Measurements from ENCODE around the gene INTS3. TPM values are rescaled to one million over a fixed set of nuclear protein-coding genes. Genes with fewer than 3 reads are reported as not detected.

INTS3 gene
- total and polyA plus RNA-seq, 10 of the 15 experiments (the other 5 are each of a cell fraction or from before 2014, with no cell fraction given), result 12.6 to 87.4 (median 30.8) TPM

DNA sequence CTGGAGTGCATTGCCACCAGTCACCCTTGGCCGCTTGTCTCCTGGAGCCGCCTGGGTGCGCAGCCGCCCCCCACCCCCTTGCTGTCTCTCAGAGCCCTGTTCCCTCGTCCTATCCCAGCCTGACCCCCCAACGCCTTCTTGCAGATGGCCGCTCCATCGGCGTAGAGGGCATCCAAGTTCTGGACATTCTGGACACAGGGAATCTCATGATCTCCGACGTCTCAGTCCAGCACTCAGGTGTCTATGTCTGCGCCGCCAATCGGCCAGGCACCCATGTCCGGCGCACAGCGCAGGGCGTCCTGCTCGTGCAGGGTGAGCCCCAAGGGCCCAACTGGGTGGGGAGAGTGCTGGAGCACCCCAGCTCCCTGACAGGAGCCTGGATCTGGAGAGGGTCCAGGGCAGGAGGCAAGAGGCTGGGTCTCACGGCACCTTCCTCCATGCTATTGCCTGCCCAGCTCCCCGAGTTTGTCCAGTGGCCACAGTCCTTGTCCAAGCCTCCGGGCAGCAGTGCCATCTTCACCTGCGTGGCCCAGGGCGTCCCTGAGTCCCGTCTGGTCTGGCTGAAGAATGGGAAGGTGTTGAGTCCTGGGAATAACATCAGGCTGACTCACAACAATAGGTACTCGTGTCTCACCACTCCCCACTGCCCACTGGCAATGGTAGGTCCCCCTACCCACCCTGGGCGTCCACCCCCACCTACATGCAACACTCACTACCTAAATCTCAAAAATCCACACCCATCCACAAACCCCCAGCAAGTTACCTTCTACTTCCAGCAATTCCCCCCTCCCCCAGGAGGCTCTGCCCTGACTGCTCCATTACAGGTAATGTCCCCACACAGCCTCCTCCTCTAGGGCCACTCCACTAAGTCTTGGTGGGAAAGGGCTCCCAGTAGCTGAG is 72.0 kb downstream of the INTS3 start:
- intact Hi-C loops (cut with micrococcal nuclease; ENCODE audit: unreplicated experiment) (loop anchor here (5.0 kb wide), 1 partner anchor 472 kb away; the partner anchor contains the start of gene HAX1), in situ Hi-C loops (cut with MboI) (loop anchor here (10.0 kb wide), 1 partner anchor 185 kb away; the partner anchor contains the start of gene RAB13)
- FAIRE-seq, result no peak
- no peak for TF ChIP-seq EP300 (IDR thresholded peaks at IDR 0.05; ENCODE audit: borderline replicate concordance in 1 of 2, control insufficient read depth in 1 of 2, low read depth in 2 of 2, low read length in 2 of 2)
- no peak for TF ChIP-seq ZNF274 (IDR thresholded peaks at IDR 0.05; ENCODE audit: insufficient read depth, insufficient read length)
- no peak for TF ChIP-seq RB1 (IDR thresholded peaks at IDR 0.05; ENCODE audit: borderline replicate concordance)
- Histone ChIP-seq H3K9ac (ENCODE audit: control insufficient read depth, insufficient read depth, low read length) (no peak overlapping the region), H2AFZ (ENCODE audit: control insufficient read depth, low read depth, low read length) (no peak overlapping the region), H4K20me1 (ENCODE audit: control insufficient read depth, insufficient read depth) (no peaks in the 10 kb centered on the region), H3K79me2 (ENCODE audit: control insufficient read depth, insufficient read depth, low read length) (peaks cover 3% of the 10 kb centered on the region; the same call in 1 of the 2 replicates), H3K4me1 (ENCODE audit: control insufficient read depth, insufficient read depth, low read length) (peaks cover 22% of the 10 kb centered on the region), H3K36me3 (ENCODE audit: control insufficient read depth in 2 of 2, insufficient read depth in 2 of 2, low read length in 1 of 2) (peaks cover 0 to 5% of the 10 kb centered on the region in 2 experiments; a peak in 2 of 4 replicates), H3K4me2 (ENCODE audit: control insufficient read depth, insufficient read depth) (no peak overlapping the region), H3K27me3 (replicated peaks in 1 of 2; ENCODE audit: control insufficient read depth in 2 of 2, insufficient read depth in 2 of 2, low read length in 1 of 2) (no peaks in the 10 kb centered on the region), H3K27ac (ENCODE audit: control insufficient read depth, insufficient read depth) (no peak overlapping the region), H3K9me3 (replicated peaks; ENCODE audit: control insufficient read depth, insufficient read depth, low read length) (no peaks in the 10 kb centered on the region), H3K4me3 (no peak overlapping the region)
- no TSS peak for BruUV-seq (replicated peaks)
- WGBS (ENCODE audit: insufficient coverage, insufficient replicate concordance, low lambda C conversion rate, missing lambda C conversion rate), result 91% methylated on average over 26 of the region's 27 CpGs
- DNase-seq (ENCODE audit: low read depth, low spot score), result no peak
- ATAC-seq, result no peak
- ChIA-PET RAD21 (ENCODE audit: unreplicated experiment) (interaction anchor here (1.3 to 3.5 kb wide), 3 partner anchors 121 to 186 kb away, joined by 4 to 33 read pairs (median 20); partner anchors contain the start of genes GATAD2B and RAB13), SMC1A (ENCODE audit: uncharacterized antibody, unreplicated experiment) (interaction anchor here (1.8 to 4.0 kb wide), 2 partner anchors 175 to 186 kb away, joined by 4 to 46 read pairs; partner anchors contain the start of gene RAB13), CTCF (interaction anchor here (2.5 to 4.9 kb wide), 3 partner anchors 120 to 187 kb away, joined by 6 to 85 read pairs (median 25); partner anchors contain the start of genes CREB3L4 and RAB13), POLR2A (no interaction called here)

DNA sequence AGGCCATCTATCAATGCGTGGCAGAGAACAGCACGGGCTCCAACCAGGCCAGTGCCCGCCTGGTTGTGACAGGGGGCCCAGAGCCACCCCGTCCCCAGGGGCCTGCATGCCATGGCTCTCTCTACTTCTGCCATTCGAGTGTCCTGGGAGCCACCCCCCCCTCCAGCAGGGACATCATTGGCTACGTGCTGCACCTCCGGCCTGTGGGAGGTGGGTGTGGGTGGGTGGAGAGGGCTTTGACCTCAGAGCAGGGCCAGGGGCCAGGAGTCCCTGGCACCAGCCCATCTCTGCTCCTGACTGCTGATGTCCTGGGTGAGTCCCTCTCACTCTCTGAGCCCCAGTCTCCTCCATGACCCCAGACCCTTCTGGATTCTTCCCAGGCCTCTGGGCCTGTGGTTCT is 72.7 kb downstream of the INTS3 start:
- peaks cover 3% of the 10 kb centered on the region; the same call in 1 of the 2 replicates for H3K79me2 ChIP-seq (ENCODE audit: control insufficient read depth, insufficient read depth, low read length)
- FAIRE-seq (no peak), ATAC-seq (no peak), DNase-seq (ENCODE audit: low read depth, low spot score) (no peak)
- H3K4me1 ChIP-seq (ENCODE audit: control insufficient read depth, insufficient read depth, low read length), result peaks cover 27% of the 10 kb centered on the region
- WGBS (ENCODE audit: insufficient coverage, insufficient replicate concordance, low lambda C conversion rate, missing lambda C conversion rate), result 77% methylated on average over 5 of the region's 7 CpGs
- H3K4me3 ChIP-seq, result no peak overlapping the region
- H3K9me3 ChIP-seq (replicated peaks; ENCODE audit: control insufficient read depth, insufficient read depth, low read length), result no peaks in the 10 kb centered on the region
- in situ Hi-C loops (cut with MboI), result no loop called here
- intact Hi-C loops (cut with micrococcal nuclease; ENCODE audit: unreplicated experiment), result no loop called here
- no peak overlapping the region for H3K27ac ChIP-seq (ENCODE audit: control insufficient read depth, insufficient read depth)
- CTCF ChIA-PET, result interaction anchor here (0.9 to 2.5 kb wide), 4 partner anchors 17 to 186 kb away, joined by 3 to 9 read pairs (median 5); partner anchors contain the start of genes RAB13 and SLC39A1
- no TSS peak for BruUV-seq (replicated peaks)
- no peaks in the 10 kb centered on the region for H3K27me3 ChIP-seq (replicated peaks in 1 of 2; ENCODE audit: control insufficient read depth in 2 of 2, insufficient read depth in 2 of 2, low read length in 1 of 2)
- no peak overlapping the region for H2AFZ ChIP-seq (ENCODE audit: control insufficient read depth, low read depth, low read length)
- POLR2A ChIA-PET, result interaction anchor here (1.3 kb wide), 1 partner anchor 177 kb away, joined by 6 read pairs; the partner anchor contains the start of gene JTB
- no peaks in the 10 kb centered on the region for H4K20me1 ChIP-seq (ENCODE audit: control insufficient read depth, insufficient read depth)
- no peak overlapping the region for H3K4me2 ChIP-seq (ENCODE audit: control insufficient read depth, insufficient read depth)
- H3K36me3 ChIP-seq (ENCODE audit: control insufficient read depth in 2 of 2, insufficient read depth in 2 of 2, low read length in 1 of 2), result peaks cover 0 to 5% of the 10 kb centered on the region in 2 experiments; a peak in 2 of 4 replicates
- RAD21 ChIA-PET (ENCODE audit: unreplicated experiment), result interaction anchor here (1.0 kb wide), 1 partner anchor 423 kb away, joined by 3 read pairs; no protein-coding TSS in a partner anchor
- H3K9ac ChIP-seq (ENCODE audit: control insufficient read depth, insufficient read depth, low read length), result no peak overlapping the region
- SMC1A ChIA-PET (ENCODE audit: uncharacterized antibody, unreplicated experiment), result interaction anchor here (0.6 to 2.5 kb wide), 2 partner anchors 15 to 187 kb away, joined by 3 to 13 read pairs; partner anchors contain the start of gene RAB13
- TF ChIP-seq, protein P1, sequence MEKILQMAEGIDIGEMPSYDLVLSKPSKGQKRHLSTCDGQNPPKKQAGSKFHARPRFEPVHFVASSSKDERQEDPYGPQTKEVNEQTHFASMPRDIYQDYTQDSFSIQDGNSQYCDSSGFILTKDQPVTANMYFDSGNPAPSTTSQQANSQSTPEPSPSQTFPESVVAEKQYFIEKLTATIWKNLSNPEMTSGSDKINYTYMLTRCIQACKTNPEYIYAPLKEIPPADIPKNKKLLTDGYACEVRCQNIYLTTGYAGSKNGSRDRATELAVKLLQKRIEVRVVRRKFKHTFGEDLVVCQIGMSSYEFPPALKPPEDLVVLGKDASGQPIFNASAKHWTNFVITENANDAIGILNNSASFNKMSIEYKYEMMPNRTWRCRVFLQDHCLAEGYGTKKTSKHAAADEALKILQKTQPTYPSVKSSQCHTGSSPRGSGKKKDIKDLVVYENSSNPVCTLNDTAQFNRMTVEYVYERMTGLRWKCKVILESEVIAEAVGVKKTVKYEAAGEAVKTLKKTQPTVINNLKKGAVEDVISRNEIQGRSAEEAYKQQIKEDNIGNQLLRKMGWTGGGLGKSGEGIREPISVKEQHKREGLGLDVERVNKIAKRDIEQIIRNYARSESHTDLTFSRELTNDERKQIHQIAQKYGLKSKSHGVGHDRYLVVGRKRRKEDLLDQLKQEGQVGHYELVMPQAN (conservative IDR thresholded peaks at IDR 0.05), result no peak
- TF ChIP-seq EP300 (IDR thresholded peaks at IDR 0.05; ENCODE audit: borderline replicate concordance in 1 of 2, control insufficient read depth in 1 of 2, low read depth in 2 of 2, low read length in 2 of 2), result no peak
- TF ChIP-seq YBX1 (IDR thresholded peaks at IDR 0.05), result no peak
- TF ChIP-seq SMC3 (IDR thresholded peaks at IDR 0.05; ENCODE audit: borderline replicate concordance, low read length), result no peak
- no peak for TF ChIP-seq MXI1 (IDR thresholded peaks at IDR 0.05; ENCODE audit: low read depth, low read length)
- no peak for TF ChIP-seq NRF1 (conservative IDR thresholded peaks at IDR 0.05; ENCODE audit: low read depth, low read length)
- TF ChIP-seq ESRRA (IDR thresholded peaks at IDR 0.05; ENCODE audit: low read length), result no peak
- no peak for TF ChIP-seq SMARCA5 (IDR thresholded peaks at IDR 0.05)

Measured in GM12878 (cell line).